Measurements from ENCODE around the gene ADGRF1. TPM values are rescaled to one million over a fixed set of nuclear protein-coding genes. Genes with fewer than 3 reads are reported as not detected.

The ADGRF1 gene
- total and polyA plus RNA-seq, 5 donors, result not detected

DNA sequence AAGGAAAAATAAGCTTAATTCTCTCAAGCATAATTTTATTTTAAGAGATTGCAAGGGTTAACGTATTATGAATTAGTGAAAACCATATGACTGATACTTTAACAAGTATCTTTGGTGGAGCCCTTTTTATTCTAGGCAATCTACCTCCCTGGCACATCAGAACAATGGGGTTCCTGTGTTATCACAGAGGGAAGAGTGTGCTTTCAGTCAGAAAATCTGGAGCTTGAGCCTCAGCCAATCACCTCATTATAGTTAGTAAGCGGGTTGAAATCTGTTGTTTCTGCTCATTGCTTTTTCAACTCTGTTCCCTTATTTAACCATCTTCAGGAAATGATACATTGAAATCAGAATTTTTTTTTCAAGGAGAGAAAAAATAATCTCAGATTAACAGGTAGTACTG lies 391 bp downstream of the ADGRF1 start:
- H3K27me3 ChIP-seq (ENCODE audit: control insufficient read depth, insufficient read depth), result no peaks in the 10 kb centered on the region
- no peak overlapping the region for H3K4me3 ChIP-seq (ENCODE audit: low read length)
- intact Hi-C loops (cut with DNase I), result loop anchor here in 1 of 4 donors (5.0 kb wide), 1 partner anchor 194 kb away; no protein-coding TSS in a partner anchor
- no peak overlapping the region for H3K27ac ChIP-seq (ENCODE audit: low read length)
- ATAC-seq, result no peak
- H3K4me1 ChIP-seq (ENCODE audit: control insufficient read depth, insufficient read depth, low read length), result no peaks in the 10 kb centered on the region
- WGBS, result 68% methylated on average over 2 of the region's 2 CpGs
- H3K9me3 ChIP-seq (ENCODE audit: control insufficient read depth, low read length), result no peaks in the 10 kb centered on the region
- no peak for DNase-seq

DNA sequence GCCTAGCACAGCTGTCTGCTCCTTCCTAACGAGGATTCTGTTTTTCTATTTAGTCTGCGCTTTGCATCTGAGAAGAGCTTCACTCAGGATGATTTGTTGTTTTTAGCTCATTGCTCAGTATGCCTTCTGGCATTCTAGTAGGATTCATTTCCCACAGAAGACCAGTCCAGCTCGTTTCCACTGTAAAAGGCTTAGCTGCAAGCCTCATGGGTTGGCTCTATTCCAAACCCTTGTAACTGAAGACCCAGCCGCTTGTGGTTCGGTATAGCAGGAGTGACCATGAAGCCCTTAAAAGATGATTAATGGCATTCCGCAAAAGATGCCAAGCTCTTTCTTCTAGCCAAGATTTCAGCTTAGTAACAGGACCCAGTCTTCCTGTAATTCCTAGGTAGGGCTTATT lies 7.2 kb downstream of the ADGRF1 start:
- no peak overlapping the region for H3K27ac ChIP-seq (ENCODE audit: low read length)
- WGBS, result 18% methylated on average over 6 of the region's 6 CpGs
- DNase-seq (no peak), ATAC-seq (peak; percentile 36 to 42)
- H3K9me3 ChIP-seq (ENCODE audit: control insufficient read depth, low read length), result no peaks in the 10 kb centered on the region
- H3K4me3 ChIP-seq (ENCODE audit: low read length), result no peak overlapping the region
- intact Hi-C loops (cut with DNase I), result no loop called here
- H3K27me3 ChIP-seq (ENCODE audit: control insufficient read depth, insufficient read depth), result no peaks in the 10 kb centered on the region
- no peaks in the 10 kb centered on the region for H3K4me1 ChIP-seq (ENCODE audit: control insufficient read depth, insufficient read depth, low read length)

DNA sequence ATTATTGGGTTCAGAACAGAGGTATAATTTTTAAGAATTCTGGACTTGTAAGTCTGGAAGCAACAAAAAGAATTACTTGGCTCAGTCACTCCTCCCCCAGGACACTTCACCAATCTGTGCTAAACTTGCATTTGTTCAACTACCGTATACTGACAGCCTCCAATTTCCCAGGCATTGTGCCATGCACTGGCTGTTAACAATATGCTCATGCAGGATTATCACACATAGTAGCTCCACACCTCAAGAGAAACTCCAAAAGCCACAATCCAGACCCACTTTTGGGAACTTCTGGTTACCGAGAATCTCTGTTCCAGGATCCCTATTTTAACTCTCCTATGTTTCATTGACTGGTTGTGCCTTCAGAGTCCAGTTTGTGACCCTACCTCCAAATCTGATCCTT lies 7.7 kb downstream of the ADGRF1 start:
- no peaks in the 10 kb centered on the region for H3K4me1 ChIP-seq (ENCODE audit: control insufficient read depth, insufficient read depth, low read length)
- H3K27me3 ChIP-seq (ENCODE audit: control insufficient read depth, insufficient read depth), result no peaks in the 10 kb centered on the region
- no peaks in the 10 kb centered on the region for H3K9me3 ChIP-seq (ENCODE audit: control insufficient read depth, low read length)
- 49% methylated on average over 2 of the region's 2 CpGs for WGBS
- no peak for DNase-seq
- H3K27ac ChIP-seq (ENCODE audit: low read length), result no peak overlapping the region
- no peak overlapping the region for H3K4me3 ChIP-seq (ENCODE audit: low read length)
- ATAC-seq, result no peak
- intact Hi-C loops (cut with DNase I), result no loop called here

DNA sequence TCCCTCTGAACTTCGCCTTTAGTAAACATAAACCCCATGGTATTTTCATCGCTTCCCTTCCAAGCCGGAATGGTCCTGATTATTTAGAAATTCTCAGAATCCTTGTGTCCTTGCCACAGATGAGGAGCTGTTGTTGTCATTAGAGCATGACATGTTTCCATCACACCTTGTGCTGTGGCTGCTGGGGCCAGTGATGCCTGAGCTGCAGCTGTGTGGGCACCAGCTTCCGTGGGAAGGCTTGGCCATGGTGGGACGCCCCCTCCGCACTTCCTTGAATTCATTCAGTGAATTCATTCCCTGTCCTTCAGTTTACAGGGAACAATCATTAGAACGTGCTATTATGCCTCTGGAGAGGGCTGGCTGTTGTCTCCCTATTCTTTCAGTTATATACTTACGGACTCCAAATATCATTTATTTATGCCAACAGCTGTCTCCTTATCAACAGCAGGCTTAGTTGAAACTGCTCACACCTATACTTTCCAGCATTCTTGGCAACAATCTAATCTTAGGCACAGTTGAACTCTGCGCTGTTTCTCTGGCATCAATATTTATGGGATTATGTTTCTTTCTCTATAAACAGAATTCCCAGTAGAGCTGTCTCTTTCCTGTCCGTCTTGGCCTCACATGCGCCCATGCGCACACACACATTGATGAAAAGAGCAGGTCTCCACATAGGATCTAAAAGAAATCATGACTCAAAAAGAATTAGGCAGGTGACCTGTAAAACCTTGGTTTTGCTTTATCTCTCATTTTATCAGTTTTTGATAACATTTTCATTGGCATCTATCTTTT lies 9.0 kb downstream of the ADGRF1 start:
- ATAC-seq, result no peak
- Histone ChIP-seq H3K4me3 (ENCODE audit: low read length) (no peak overlapping the region), H3K27ac (ENCODE audit: low read length) (no peak overlapping the region), H3K27me3 (ENCODE audit: control insufficient read depth, insufficient read depth) (no peaks in the 10 kb centered on the region), H3K4me1 (ENCODE audit: control insufficient read depth, insufficient read depth, low read length) (no peaks in the 10 kb centered on the region), H3K9me3 (ENCODE audit: control insufficient read depth, low read length) (no peaks in the 10 kb centered on the region)
- 46% methylated on average over 12 of the region's 12 CpGs for WGBS
- intact Hi-C loops (cut with DNase I), result no loop called here
- DNase-seq, result peak in 1 of 3 donors; percentile 54

DNA sequence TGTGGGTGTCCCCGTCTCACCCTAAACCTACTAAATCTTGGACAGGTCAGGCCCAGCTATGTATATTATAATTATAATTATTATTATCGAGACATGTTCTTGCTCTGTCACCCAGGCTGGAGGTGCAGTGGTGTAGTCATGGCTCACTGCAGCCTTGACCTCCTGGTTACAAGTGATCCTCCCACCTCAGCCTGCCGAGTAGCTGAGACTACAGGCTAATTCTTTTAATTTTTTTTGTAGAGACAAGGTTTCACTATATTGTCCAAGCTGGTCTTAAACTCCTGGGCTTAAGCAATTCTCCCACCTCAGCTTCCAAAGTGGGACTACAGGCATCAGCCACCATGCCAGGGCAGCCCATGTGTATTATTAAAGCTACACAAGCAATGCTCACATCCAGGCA lies 10.5 kb downstream of the ADGRF1 start:
- 90% methylated on average over 3 of the region's 3 CpGs for WGBS
- Histone ChIP-seq H3K27ac (ENCODE audit: low read length) (no peak overlapping the region), H3K4me1 (ENCODE audit: control insufficient read depth, insufficient read depth, low read length) (no peaks in the 10 kb centered on the region), H3K9me3 (ENCODE audit: control insufficient read depth, low read length) (no peaks in the 10 kb centered on the region), H3K27me3 (ENCODE audit: control insufficient read depth, insufficient read depth) (no peaks in the 10 kb centered on the region), H3K4me3 (ENCODE audit: low read length) (no peak overlapping the region)
- ATAC-seq (no peak), DNase-seq (no peak)
- intact Hi-C loops (cut with DNase I), result no loop called here

DNA sequence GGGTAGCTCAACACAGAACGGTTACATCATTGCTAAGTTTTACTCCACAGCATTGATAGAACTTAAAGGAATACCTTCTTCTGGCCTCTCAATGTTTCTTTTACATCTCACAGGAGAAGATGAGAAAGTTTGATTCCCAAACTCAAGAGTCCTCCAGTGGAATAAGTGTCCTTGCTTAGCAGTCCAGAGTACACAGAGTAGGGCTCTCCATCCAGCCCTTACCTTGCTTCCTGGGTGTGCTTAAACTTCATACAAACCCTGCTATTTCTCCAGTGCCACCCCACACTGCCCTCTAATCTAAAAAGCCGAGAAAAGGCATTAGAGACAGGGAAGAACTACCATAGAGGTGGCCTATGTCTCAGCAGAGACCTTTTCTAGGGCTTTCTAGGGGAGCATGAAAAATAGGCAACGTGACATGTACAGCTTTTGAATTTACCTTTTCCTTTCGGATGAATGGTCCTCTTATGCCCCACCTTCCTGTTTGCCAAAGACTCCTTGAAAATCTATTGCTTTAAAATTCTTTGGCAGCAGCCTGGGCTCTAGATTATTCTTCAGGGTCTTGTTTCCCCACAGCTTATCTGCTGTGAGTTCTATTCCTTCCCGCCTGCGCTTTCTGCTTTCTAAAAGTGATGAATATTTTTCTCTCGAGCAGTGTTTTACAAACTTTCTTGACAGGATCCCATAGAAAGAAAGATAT lies 12.1 kb downstream of the ADGRF1 start:
- Histone ChIP-seq H3K9me3 (ENCODE audit: control insufficient read depth, low read length) (no peaks in the 10 kb centered on the region), H3K4me1 (ENCODE audit: control insufficient read depth, insufficient read depth, low read length) (no peaks in the 10 kb centered on the region), H3K27me3 (ENCODE audit: control insufficient read depth, insufficient read depth) (no peaks in the 10 kb centered on the region), H3K27ac (ENCODE audit: low read length) (no peak overlapping the region), H3K4me3 (ENCODE audit: low read length) (no peak overlapping the region)
- ATAC-seq (no peak), DNase-seq (no peak)
- 85% methylated on average over 7 of the region's 7 CpGs for WGBS
- intact Hi-C loops (cut with DNase I), result no loop called here

DNA sequence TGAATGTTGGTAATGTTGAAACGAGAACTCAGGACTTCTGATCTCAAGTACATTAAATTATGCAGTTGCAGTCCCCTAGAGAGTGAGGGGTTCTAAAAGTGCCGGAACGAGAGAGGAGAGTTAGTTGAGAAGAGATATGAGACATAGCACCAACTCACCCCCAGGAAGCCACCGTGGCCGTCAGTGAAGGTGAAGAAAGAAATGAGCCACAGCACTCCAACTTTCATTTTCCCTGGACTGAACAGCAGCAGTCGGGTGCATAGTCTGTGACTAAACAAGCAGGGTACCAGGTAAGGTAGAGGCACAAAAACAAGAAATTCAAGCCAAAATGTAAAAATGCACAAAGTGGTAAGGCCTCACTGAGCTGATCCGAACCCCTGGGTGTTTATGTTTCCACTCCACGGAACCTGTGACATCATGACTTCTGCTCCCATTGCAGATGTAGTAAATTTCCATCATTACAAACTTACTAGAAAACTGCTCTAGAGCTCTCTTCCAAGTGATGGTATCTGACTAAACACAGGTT lies 13.2 kb downstream of the ADGRF1 start:
- no peak for ATAC-seq
- Histone ChIP-seq H3K4me3 (ENCODE audit: low read length) (no peak overlapping the region), H3K27me3 (ENCODE audit: control insufficient read depth, insufficient read depth) (no peaks in the 10 kb centered on the region), H3K27ac (ENCODE audit: low read length) (no peak overlapping the region), H3K4me1 (ENCODE audit: control insufficient read depth, insufficient read depth, low read length) (no peaks in the 10 kb centered on the region), H3K9me3 (ENCODE audit: control insufficient read depth, low read length) (no peaks in the 10 kb centered on the region)
- no peak for DNase-seq
- intact Hi-C loops (cut with DNase I), result no loop called here
- WGBS, result 81% methylated on average over 8 of the region's 8 CpGs

DNA sequence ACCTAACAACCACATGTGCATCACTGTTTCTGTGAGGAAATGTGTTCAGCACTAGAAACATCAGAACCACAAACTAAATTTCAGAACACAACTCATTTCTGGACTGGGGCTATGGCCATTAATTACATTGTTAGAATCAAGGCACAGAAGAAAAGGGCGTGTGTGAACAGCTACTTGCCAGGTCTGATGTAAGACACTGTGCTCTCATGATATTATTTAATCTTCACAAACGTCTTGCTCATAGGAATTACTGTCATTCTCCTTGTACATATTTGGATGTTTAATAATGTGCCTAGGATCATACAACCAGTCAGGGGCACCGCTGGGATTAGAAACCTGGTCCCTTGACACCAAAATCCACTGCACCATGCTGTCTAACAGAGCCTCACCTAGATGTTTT lies 14.8 kb downstream of the ADGRF1 start:
- intact Hi-C loops (cut with DNase I), result no loop called here
- no peak overlapping the region for H3K27ac ChIP-seq (ENCODE audit: low read length)
- H3K4me1 ChIP-seq (ENCODE audit: control insufficient read depth, insufficient read depth, low read length), result no peaks in the 10 kb centered on the region
- no peak for DNase-seq
- whole genome bisulfite sequencing, result 68% methylated on average over 3 of the region's 3 CpGs
- H3K27me3 ChIP-seq (ENCODE audit: control insufficient read depth, insufficient read depth), result no peaks in the 10 kb centered on the region
- H3K9me3 ChIP-seq (ENCODE audit: control insufficient read depth, low read length), result no peaks in the 10 kb centered on the region
- H3K4me3 ChIP-seq (ENCODE audit: low read length), result no peak overlapping the region
- no peak for ATAC-seq

DNA sequence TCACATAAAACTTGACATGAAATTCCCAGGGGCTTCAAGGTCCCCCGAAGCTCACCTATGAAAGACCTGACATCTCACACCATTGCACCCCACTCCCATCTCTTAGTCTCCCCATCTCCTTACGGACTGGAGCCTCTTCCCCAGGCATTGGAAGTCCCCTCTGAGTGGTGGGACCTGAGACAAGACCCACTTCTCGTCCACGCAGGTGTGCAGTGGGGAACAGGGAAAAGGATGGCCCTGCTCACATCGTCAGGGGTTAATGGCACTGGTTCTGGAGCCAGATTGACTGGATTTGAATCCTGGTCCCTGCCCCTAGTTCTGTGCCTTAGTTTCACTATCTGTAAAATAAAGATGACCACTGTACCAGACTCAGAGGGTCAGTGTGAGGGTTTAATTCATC lies 15.5 kb downstream of the ADGRF1 start:
- intact Hi-C loops (cut with DNase I), result no loop called here
- no peaks in the 10 kb centered on the region for H3K9me3 ChIP-seq (ENCODE audit: control insufficient read depth, low read length)
- 91% methylated on average over 5 of the region's 5 CpGs for WGBS
- DNase-seq (no peak), ATAC-seq (no peak)
- H3K4me3 ChIP-seq (ENCODE audit: low read length), result no peak overlapping the region
- H3K27ac ChIP-seq (ENCODE audit: low read length), result no peak overlapping the region
- no peaks in the 10 kb centered on the region for H3K27me3 ChIP-seq (ENCODE audit: control insufficient read depth, insufficient read depth)
- H3K4me1 ChIP-seq (ENCODE audit: control insufficient read depth, insufficient read depth, low read length), result no peaks in the 10 kb centered on the region

DNA sequence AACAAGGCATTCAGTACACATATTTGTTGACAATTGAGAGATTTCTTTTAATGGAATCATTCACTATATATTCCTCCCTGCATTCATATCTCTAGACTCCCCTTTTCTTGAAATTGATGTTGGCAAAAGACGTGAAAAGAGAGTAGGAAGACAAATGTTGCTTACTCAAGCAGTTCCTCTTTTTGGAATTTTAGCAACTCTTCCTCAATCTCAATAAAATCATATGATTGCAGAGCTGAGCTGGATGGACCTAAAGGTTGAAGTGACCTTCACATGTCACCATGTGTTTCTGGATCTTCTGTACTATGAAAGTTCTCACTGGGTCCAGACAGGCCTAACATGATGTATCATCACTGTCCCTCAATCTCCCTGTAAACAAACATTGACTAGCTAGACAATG lies 18.6 kb downstream of the ADGRF1 start:
- H3K9me3 ChIP-seq (ENCODE audit: control insufficient read depth, low read length), result no peaks in the 10 kb centered on the region
- intact Hi-C loops (cut with DNase I), result no loop called here
- 25% methylated on average over 1 of the region's 1 CpG for WGBS
- ATAC-seq (no peak), DNase-seq (no peak)
- H3K4me3 ChIP-seq (ENCODE audit: low read length), result no peak overlapping the region
- H3K4me1 ChIP-seq (ENCODE audit: control insufficient read depth, insufficient read depth, low read length), result no peaks in the 10 kb centered on the region
- no peaks in the 10 kb centered on the region for H3K27me3 ChIP-seq (ENCODE audit: control insufficient read depth, insufficient read depth)
- no peak overlapping the region for H3K27ac ChIP-seq (ENCODE audit: low read length)

DNA sequence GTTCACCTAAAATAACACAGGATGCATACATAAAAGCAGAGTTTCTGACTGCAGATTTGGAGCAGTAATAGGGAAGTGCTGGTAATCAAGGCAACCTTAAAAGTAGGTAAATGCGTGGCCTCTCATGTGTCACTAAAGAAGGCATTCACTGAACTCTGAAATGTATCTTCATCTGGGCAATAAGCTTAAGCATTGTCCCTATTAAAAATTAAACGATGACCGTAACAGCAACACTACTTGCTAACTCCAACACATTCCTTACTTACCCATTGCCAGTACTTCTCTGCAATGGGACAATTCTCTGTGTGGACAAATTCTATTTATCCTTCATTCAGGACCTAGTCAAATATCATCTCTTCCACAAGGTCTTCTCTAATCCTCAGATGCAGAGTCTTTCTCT lies 19.9 kb downstream of the ADGRF1 start:
- 93% methylated on average over 3 of the region's 3 CpGs for WGBS
- Histone ChIP-seq H3K9me3 (ENCODE audit: control insufficient read depth, low read length) (no peaks in the 10 kb centered on the region), H3K27me3 (ENCODE audit: control insufficient read depth, insufficient read depth) (no peaks in the 10 kb centered on the region), H3K27ac (ENCODE audit: low read length) (no peak overlapping the region), H3K4me3 (ENCODE audit: low read length) (no peak overlapping the region), H3K4me1 (ENCODE audit: control insufficient read depth, insufficient read depth, low read length) (no peaks in the 10 kb centered on the region)
- ATAC-seq (no peak), DNase-seq (no peak)
- intact Hi-C loops (cut with DNase I), result no loop called here

Measured in right cardiac atrium (tissue), 5 donors.